Putamen (tissue), 1 donor: ENCODE measurements around the gene KIF12.
"Not testable (repeated sequence)": the region's sequence is repeated elsewhere in the genome, so short reads cannot be mapped to it uniquely, and the experiment has no call there.

Source experiments
- DNase-seq: peaks from one replicate; pipeline ENCODE4 v3.0.0-alpha.2; 2016; ENCODE audit warnings: low spot score

KIF12 gene

GRCh38 chr9:114046237-114046755 is 52.8 kb downstream of the KIF12 start:
- DNase-seq = no peak

- DNase-seq = not testable (repeated sequence)
Observed at GRCh38 chr9:114043660-114044059, 55.4 kb downstream of the KIF12 start.
